Liver (tissue), 9 donors: ENCODE results near the gene HSPA9. TPM values are rescaled to one million over a fixed set of nuclear protein-coding genes. Genes with fewer than 3 reads are reported as not detected.

ENCODE experiments used
- DNase-seq: peaks from one replicate; pipeline ENCODE4 v3.0.0-alpha.2; 2017; ENCODE audit warnings: low spot score
- H3K27ac ChIP-seq, 2 donors: one replicate each; pipeline ENCODE4 v1.7.0; 2013; ENCODE audit warnings: inconsistent platforms in 2 of 2, low read length in 2 of 2, control low read depth in 1 of 2, low read depth in 1 of 2, mild to moderate bottlenecking in 1 of 2
- H3K27me3 ChIP-seq, 4 donors: one replicate each; pipeline versions ENCODE4 v1.6.1 to v1.7.0; 2013; ENCODE audit warnings: low read length in 3 of 4, inconsistent platforms in 1 of 4, mild to moderate bottlenecking in 1 of 4, moderate library complexity in 1 of 4; ENCODE audit not compliant: control insufficient read depth in 4 of 4, insufficient read depth in 4 of 4
- H3K36me3 ChIP-seq, 4 donors: one replicate each; pipeline versions ENCODE4 v1.6.1 to v1.7.0; 2013; ENCODE audit warnings: low read length in 3 of 4, mild to moderate bottlenecking in 3 of 4, low read depth in 1 of 4, moderate library complexity in 1 of 4; ENCODE audit not compliant: control insufficient read depth in 4 of 4, insufficient read depth in 3 of 4
- H3K4me1 ChIP-seq, 4 donors: one replicate each; pipeline versions ENCODE4 v1.6.1 to v1.7.0; 2013; ENCODE audit warnings: low read length in 3 of 4, mild to moderate bottlenecking in 3 of 4, moderate library complexity in 1 of 4; ENCODE audit not compliant: control insufficient read depth in 4 of 4, insufficient read depth in 4 of 4
- H3K4me3 ChIP-seq, 3 donors: one replicate each; pipeline versions ENCODE4 v1.6.1 to v1.7.0; 2013; ENCODE audit warnings: low read length in 3 of 3, control low read depth in 1 of 3, low read depth in 1 of 3, mild to moderate bottlenecking in 1 of 3
- H3K9ac ChIP-seq, 2 donors: one replicate each; pipeline ENCODE4 v1.7.0; 2013; ENCODE audit warnings: low read length in 2 of 2, mild to moderate bottlenecking in 2 of 2, moderate library complexity in 2 of 2, control low read depth in 1 of 2, low read depth in 1 of 2
- H3K9me3 ChIP-seq, 4 donors: one replicate each; pipeline versions ENCODE4 v1.6.1 to v1.7.0; 2013; ENCODE audit warnings: low read length in 3 of 4; ENCODE audit not compliant: control insufficient read depth in 4 of 4
- FOXA1 ChIP-seq: IDR thresholded peaks from 2 replicates; pipeline ENCODE4 v1.6.1; 2016; ENCODE audit warnings: antibody characterized with exemption
- FOXA2 ChIP-seq: IDR thresholded peaks from 2 replicates; pipeline ENCODE4 v1.6.1; 2016; ENCODE audit warnings: antibody characterized with exemption
- GABPA ChIP-seq, 2 donors: IDR thresholded peaks in 1 of 2; conservative IDR thresholded peaks in 1 of 2; 2 replicates each; pipeline ENCODE4 v1.6.1; 2016; ENCODE audit warnings: antibody characterized with exemption in 2 of 2, mild to moderate bottlenecking in 1 of 2, moderate library complexity in 1 of 2
- HNF4A ChIP-seq, 2 donors: conservative IDR thresholded peaks; 2 replicates each; pipeline ENCODE4 v1.6.1; 2016; ENCODE audit warnings: antibody characterized with exemption in 2 of 2, mild to moderate bottlenecking in 2 of 2
- HNF4G ChIP-seq: IDR thresholded peaks from 2 replicates; pipeline ENCODE4 v1.6.1; 2016; ENCODE audit warnings: antibody characterized with exemption
- JUND ChIP-seq, 2 donors: IDR thresholded peaks; 2 replicates each; pipeline ENCODE4 v1.6.1; 2016; ENCODE audit warnings: antibody characterized with exemption in 2 of 2
- NR2F2 ChIP-seq: IDR thresholded peaks from 2 replicates; pipeline ENCODE4 v1.6.1; 2016; ENCODE audit warnings: antibody characterized with exemption
- RAD21 ChIP-seq, 2 donors: IDR thresholded peaks; 2 replicates each; pipeline ENCODE4 v1.6.1; 2016; ENCODE audit warnings: antibody characterized with exemption in 2 of 2, mild to moderate bottlenecking in 2 of 2
- RXRA ChIP-seq, 2 donors: IDR thresholded peaks; 2 replicates each; pipeline ENCODE4 v1.6.1; 2017 to 2018; ENCODE audit warnings: antibody characterized with exemption in 2 of 2, mild to moderate bottlenecking in 1 of 2
- TAF1 ChIP-seq: conservative IDR thresholded peaks from 2 replicates; pipeline ENCODE4 v1.6.1; 2016; ENCODE audit warnings: antibody characterized with exemption, mild to moderate bottlenecking
- YY1 ChIP-seq: IDR thresholded peaks from 2 replicates; pipeline ENCODE4 v1.6.1; 2016; ENCODE audit warnings: antibody characterized with exemption, mild to moderate bottlenecking
- WGBS: extraction: QIAGEN DNeasy Blood & Tissue Kit; methylation state at CpG from one replicate; pipeline ENCODE4 v1.1.7; 2013; 5-methylcytosine and 5-hydroxymethylcytosine counted together
- polyA plus RNA-seq, 2 donors: library from polyadenylated mRNA; stranded (reverse) in 1 of 2; unstranded in 1 of 2; fragments of 200-250 nt in 1 of 2; fragments of >200 nt in 1 of 2; fragmentation: Nextera tagmentation in 1 of 2; extraction: Ambion mirVana in 1 of 2; gene quantifications; one replicate each; pipeline versions ENCODE4 v1.2.1 to v1.2.3, GENCODE V29; 2013 to 2015
- total RNA-seq, 2 donors: library from RNA; depleted of rRNA; stranded (reverse); fragments of >200 nt; gene quantifications; one replicate each; pipeline ENCODE4 v1.2.3, GENCODE V29; 2014
- TF ChIP-seq, protein P1 (sequence below): IDR thresholded peaks from 2 replicates; pipeline ENCODE4 v1.6.1; 2016; ENCODE audit warnings: antibody characterized with exemption
- TF ChIP-seq, protein P2 (sequence below): IDR thresholded peaks from 2 replicates; pipeline ENCODE4 v1.6.1; 2016; ENCODE audit warnings: antibody characterized with exemption, mild to moderate bottlenecking
- TF ChIP-seq, protein P3 (sequence below): fragments of 150-350 bp; IDR thresholded peaks from 2 replicates; pipeline ENCODE4 v1.5.1; 2017; ENCODE audit warnings: improper control_type of control experiment, low read depth, low read length; ENCODE audit not compliant: missing input control
- TF ChIP-seq, protein P4 (sequence below): IDR thresholded peaks from 2 replicates; pipeline ENCODE4 v1.6.1; 2016; ENCODE audit warnings: antibody characterized with exemption
- TF ChIP-seq, protein P5 (sequence below): IDR thresholded peaks from 2 replicates; pipeline ENCODE4 v1.6.1; 2016; ENCODE audit warnings: antibody characterized with exemption
- donor health status: healthy.
- donor health status: healthy.
- donor health status: healthy.
- donor health status: healthy.
- donor health status: healthy.

HSPA9 gene
- total and polyA plus RNA-seq, 4 donors: 221 to 378 (median 238) TPM

DNA sequence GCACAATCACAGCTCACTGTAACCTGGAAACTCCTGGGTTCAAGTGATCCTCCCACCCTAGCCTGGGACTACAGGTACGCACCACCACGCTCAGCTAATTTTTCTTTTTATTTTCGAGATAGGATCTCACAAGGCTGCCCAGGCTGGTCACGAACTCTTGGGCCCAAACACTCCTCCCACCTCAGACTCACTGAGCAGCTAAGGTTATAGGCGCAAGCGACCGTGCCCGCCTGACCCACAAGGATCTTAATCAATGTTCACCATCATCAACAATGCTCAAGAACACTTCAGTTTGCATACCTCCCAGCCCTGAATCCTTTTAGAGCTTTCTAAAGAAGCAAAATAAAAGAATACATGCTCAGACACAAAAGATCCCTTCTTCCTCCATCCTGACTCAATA lies 45.4 kb downstream of the HSPA9 start:
- H3K9ac ChIP-seq: no peak overlapping the region
- DNase-seq: no peak
- 98% methylated on average over 8 of the region's 8 CpGs for WGBS
- H3K36me3 ChIP-seq: peaks cover 0 to 5% (median 0%) of the 10 kb centered on the region in 4 donors
- H3K4me1 ChIP-seq: peaks cover 2 to 9% (median 6%) of the 10 kb centered on the region in 4 donors
- H3K4me3 ChIP-seq: no peak overlapping the region
- no peaks in the 10 kb centered on the region for H3K9me3 ChIP-seq
- no peaks in the 10 kb centered on the region for H3K27me3 ChIP-seq
- no peak overlapping the region for H3K27ac ChIP-seq
- TF ChIP-seq RXRA (IDR thresholded peaks at IDR 0.05) (no peak), HNF4A (conservative IDR thresholded peaks at IDR 0.05) (no peak), NR2F2 (no peak)
- TF ChIP-seq, protein P1, sequence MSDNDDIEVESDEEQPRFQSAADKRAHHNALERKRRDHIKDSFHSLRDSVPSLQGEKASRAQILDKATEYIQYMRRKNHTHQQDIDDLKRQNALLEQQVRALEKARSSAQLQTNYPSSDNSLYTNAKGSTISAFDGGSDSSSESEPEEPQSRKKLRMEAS: no peak
- TF ChIP-seq, protein P2, sequence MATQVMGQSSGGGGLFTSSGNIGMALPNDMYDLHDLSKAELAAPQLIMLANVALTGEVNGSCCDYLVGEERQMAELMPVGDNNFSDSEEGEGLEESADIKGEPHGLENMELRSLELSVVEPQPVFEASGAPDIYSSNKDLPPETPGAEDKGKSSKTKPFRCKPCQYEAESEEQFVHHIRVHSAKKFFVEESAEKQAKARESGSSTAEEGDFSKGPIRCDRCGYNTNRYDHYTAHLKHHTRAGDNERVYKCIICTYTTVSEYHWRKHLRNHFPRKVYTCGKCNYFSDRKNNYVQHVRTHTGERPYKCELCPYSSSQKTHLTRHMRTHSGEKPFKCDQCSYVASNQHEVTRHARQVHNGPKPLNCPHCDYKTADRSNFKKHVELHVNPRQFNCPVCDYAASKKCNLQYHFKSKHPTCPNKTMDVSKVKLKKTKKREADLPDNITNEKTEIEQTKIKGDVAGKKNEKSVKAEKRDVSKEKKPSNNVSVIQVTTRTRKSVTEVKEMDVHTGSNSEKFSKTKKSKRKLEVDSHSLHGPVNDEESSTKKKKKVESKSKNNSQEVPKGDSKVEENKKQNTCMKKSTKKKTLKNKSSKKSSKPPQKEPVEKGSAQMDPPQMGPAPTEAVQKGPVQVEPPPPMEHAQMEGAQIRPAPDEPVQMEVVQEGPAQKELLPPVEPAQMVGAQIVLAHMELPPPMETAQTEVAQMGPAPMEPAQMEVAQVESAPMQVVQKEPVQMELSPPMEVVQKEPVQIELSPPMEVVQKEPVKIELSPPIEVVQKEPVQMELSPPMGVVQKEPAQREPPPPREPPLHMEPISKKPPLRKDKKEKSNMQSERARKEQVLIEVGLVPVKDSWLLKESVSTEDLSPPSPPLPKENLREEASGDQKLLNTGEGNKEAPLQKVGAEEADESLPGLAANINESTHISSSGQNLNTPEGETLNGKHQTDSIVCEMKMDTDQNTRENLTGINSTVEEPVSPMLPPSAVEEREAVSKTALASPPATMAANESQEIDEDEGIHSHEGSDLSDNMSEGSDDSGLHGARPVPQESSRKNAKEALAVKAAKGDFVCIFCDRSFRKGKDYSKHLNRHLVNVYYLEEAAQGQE: no peak

DNA sequence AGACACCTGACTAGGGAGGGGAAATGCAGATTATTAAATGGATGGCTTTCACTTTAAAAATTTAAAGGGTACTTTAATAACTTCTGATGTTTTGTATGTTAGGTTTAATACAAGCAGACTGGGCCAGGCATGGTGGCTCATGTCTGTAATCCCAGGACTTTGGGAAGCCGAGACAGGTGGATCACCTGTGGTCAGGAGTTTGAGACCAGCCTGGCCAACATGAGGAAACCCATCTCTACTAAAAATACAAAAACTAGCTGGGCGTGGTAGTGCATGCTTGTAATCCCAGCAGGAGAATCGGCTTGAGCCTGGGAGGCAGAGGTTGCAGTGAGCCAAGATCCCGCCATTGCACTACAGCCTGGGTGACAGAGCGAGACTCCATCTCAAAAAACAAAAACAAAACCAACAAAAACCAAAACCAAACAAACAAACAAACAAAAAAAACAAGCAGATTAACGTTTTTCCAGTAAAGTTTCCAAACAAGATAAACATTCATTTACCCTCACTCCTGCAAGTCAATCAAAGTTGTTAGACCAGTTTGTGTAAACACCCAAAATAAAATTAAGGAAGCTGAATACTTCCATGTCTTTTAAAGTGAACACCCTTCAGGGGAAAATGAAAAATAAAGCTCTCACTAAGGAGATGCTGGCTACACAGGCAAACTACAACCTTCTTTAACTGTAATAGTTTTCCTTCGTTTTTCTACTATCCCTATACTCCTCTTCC lies 46.3 kb downstream of the HSPA9 start:
- Histone ChIP-seq H3K4me3 (no peak overlapping the region), H3K27ac (no peak overlapping the region), H3K27me3 (no peaks in the 10 kb centered on the region), H3K9me3 (no peaks in the 10 kb centered on the region), H3K36me3 (peaks cover 0 to 5% (median 0%) of the 10 kb centered on the region in 4 donors), H3K9ac (no peak overlapping the region), H3K4me1 (peaks cover 0 to 2% (median 1%) of the 10 kb centered on the region in 4 donors)
- 84% methylated on average over 7 of the region's 7 CpGs for WGBS
- no peak for DNase-seq
- TF ChIP-seq TAF1 (no peak), HNF4A (conservative IDR thresholded peaks at IDR 0.05) (no peak), HNF4G (no peak), GABPA (IDR thresholded peaks at IDR 0.05 in 1 of 2, conservative IDR thresholded peaks at IDR 0.05 in 1 of 2) (no peak), FOXA2 (no peak), YY1 (no peak), RAD21 (IDR thresholded peaks at IDR 0.05) (no peak), RXRA (IDR thresholded peaks at IDR 0.05) (no peak), JUND (IDR thresholded peaks at IDR 0.05) (no peak), FOXA1 (no peak)
- TF ChIP-seq, protein P3, sequence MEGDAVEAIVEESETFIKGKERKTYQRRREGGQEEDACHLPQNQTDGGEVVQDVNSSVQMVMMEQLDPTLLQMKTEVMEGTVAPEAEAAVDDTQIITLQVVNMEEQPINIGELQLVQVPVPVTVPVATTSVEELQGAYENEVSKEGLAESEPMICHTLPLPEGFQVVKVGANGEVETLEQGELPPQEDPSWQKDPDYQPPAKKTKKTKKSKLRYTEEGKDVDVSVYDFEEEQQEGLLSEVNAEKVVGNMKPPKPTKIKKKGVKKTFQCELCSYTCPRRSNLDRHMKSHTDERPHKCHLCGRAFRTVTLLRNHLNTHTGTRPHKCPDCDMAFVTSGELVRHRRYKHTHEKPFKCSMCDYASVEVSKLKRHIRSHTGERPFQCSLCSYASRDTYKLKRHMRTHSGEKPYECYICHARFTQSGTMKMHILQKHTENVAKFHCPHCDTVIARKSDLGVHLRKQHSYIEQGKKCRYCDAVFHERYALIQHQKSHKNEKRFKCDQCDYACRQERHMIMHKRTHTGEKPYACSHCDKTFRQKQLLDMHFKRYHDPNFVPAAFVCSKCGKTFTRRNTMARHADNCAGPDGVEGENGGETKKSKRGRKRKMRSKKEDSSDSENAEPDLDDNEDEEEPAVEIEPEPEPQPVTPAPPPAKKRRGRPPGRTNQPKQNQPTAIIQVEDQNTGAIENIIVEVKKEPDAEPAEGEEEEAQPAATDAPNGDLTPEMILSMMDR: no peak
- TF ChIP-seq, protein P1: no peak
- TF ChIP-seq, protein P4, sequence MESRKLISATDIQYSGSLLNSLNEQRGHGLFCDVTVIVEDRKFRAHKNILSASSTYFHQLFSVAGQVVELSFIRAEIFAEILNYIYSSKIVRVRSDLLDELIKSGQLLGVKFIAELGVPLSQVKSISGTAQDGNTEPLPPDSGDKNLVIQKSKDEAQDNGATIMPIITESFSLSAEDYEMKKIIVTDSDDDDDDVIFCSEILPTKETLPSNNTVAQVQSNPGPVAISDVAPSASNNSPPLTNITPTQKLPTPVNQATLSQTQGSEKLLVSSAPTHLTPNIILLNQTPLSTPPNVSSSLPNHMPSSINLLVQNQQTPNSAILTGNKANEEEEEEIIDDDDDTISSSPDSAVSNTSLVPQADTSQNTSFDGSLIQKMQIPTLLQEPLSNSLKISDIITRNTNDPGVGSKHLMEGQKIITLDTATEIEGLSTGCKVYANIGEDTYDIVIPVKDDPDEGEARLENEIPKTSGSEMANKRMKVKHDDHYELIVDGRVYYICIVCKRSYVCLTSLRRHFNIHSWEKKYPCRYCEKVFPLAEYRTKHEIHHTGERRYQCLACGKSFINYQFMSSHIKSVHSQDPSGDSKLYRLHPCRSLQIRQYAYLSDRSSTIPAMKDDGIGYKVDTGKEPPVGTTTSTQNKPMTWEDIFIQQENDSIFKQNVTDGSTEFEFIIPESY: no peak
- TF ChIP-seq, protein P5, sequence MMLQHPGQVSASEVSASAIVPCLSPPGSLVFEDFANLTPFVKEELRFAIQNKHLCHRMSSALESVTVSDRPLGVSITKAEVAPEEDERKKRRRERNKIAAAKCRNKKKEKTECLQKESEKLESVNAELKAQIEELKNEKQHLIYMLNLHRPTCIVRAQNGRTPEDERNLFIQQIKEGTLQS: no peak
